RWPE2 (cell line): ENCODE measurements around the gene TRIM32.

Experiments
- ATAC-seq: fragments of 200-7000 bp; cut with Tn5 transposase; 3 replicates; pipeline ENCODE4 v1.9.1; 2021; ENCODE audit warnings: low read depth
- DNase-seq: peaks from one replicate; pipeline ENCODE4 v3.0.0-alpha.2; 2020; ENCODE audit warnings: low spot score
- H3K27ac ChIP-seq: fragments of 450-650 bp; 2 replicates; pipeline ENCODE4 v1.5.1; 2017; ENCODE audit warnings: mild to moderate bottlenecking; ENCODE audit not compliant: poor library complexity, severe bottlenecking
- H3K27me3 ChIP-seq: fragments of 250-450 bp; sonication (Bioruptor Pico); 2 replicates; pipeline ENCODE4 v1.5.1; 2021; ENCODE audit warnings: mild to moderate bottlenecking, moderate library complexity; ENCODE audit not compliant: insufficient read depth, poor library complexity, severe bottlenecking
- H3K36me3 ChIP-seq: fragments of 250-450 bp; sonication (Bioruptor Pico); 2 replicates; pipeline ENCODE4 v1.5.1; 2020; ENCODE audit warnings: low read depth, mild to moderate bottlenecking, moderate library complexity
- H3K4me1 ChIP-seq: fragments of 250-450 bp; sonication (Bioruptor Pico); 2 replicates; pipeline ENCODE4 v1.5.1; 2021; ENCODE audit warnings: mild to moderate bottlenecking, moderate library complexity; ENCODE audit not compliant: insufficient read depth, poor library complexity, severe bottlenecking
- H3K4me3 ChIP-seq: fragments of 250-450 bp; sonication (Bioruptor Pico); 2 replicates; pipeline ENCODE4 v1.5.1; 2021; ENCODE audit warnings: mild to moderate bottlenecking, moderate library complexity; ENCODE audit not compliant: severe bottlenecking
- H3K9me3 ChIP-seq: fragments of 250-450 bp; sonication (Bioruptor Pico); 2 replicates; pipeline ENCODE4 v1.5.1; 2021; ENCODE audit warnings: mild to moderate bottlenecking, moderate library complexity; ENCODE audit not compliant: severe bottlenecking
- CTCF ChIP-seq: fragments of 450-650 bp; IDR thresholded peaks from one replicate; pipeline ENCODE4 v1.5.1; 2017; ENCODE audit warnings: mild to moderate bottlenecking, moderate library complexity; ENCODE audit not compliant: poor library complexity, severe bottlenecking

Gene TRIM32

DNA sequence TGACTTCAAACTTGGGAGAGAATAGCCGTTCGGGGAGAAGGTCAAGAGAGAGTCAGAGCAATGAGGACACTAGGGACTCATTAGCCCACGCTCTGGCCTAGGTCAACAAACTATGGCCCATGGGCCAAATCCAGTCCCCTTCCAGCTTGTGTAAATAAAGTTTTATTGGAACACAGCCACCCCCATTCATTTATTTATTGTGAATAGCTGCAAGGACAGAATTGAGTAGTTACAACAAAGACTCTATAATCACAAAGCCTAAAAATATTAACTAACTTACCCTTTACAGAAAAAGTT lies 33.1 kb upstream of the TRIM32 start:
- DNase-seq (no peak), ATAC-seq (no peak)
- H3K4me3 ChIP-seq, result no peak overlapping the region
- no peak overlapping the region for H3K27ac ChIP-seq
- no peak for TF ChIP-seq CTCF
- no peaks in the 10 kb centered on the region for H3K36me3 ChIP-seq
- H3K4me1 ChIP-seq, result no peaks in the 10 kb centered on the region
- H3K27me3 ChIP-seq, result no peaks in the 10 kb centered on the region
- H3K9me3 ChIP-seq, result no peaks in the 10 kb centered on the region

DNA sequence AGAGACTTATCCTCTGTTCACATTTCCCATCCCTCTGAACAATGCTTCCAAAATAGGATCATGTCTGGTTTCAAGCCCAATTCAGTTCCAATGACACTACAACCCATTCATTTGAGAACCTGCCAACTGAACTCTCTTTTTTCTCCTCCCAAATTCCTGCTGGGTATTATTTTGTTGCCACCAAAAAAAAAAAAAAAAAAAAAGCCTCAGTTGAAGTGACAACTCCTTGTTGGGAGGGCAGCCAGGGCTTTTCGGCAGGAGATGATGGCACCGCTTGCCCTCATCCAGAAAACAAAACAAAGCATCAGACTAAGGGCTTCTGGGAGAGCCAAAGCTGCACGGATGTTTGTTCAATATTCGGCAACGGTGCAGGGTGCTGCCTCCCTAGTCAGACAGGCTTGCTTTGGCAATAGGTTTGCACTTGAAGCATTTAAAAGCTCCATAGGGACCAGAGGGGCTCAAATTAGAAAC lies 30.6 kb upstream of the TRIM32 start:
- TF ChIP-seq CTCF, result no peak
- Histone ChIP-seq H3K36me3 (no peaks in the 10 kb centered on the region), H3K9me3 (no peaks in the 10 kb centered on the region), H3K27me3 (no peaks in the 10 kb centered on the region), H3K4me3 (no peak overlapping the region), H3K4me1 (peaks cover 4% of the 10 kb centered on the region), H3K27ac (no peak overlapping the region)
- DNase-seq (no peak), ATAC-seq (no peak)

DNA sequence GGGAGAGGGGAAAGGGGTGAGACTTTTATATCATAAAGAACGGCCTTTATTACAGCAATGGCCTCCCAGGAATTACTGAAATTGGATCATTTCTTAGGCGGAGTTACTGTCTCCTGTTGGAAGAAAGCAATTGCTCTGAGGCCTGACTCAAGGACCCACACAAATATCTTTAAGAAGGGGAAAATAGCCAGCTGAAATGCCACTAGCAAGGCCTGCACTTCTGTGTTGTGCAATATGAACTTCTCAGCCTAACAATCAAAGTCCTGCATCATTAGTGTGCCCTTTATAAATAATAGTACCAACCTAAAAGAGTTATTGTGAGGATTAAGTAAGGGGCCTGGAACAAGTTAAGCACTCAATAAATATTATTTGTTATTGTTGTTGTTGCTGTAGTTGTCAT lies 30.1 kb upstream of the TRIM32 start:
- no peak for DNase-seq
- TF ChIP-seq CTCF, result no peak
- no peaks in the 10 kb centered on the region for H3K9me3 ChIP-seq
- ATAC-seq, result no peak
- no peaks in the 10 kb centered on the region for H3K27me3 ChIP-seq
- peaks cover 5% of the 10 kb centered on the region for H3K4me1 ChIP-seq
- H3K4me3 ChIP-seq, result no peak overlapping the region
- no peaks in the 10 kb centered on the region for H3K36me3 ChIP-seq
- no peak overlapping the region for H3K27ac ChIP-seq

DNA sequence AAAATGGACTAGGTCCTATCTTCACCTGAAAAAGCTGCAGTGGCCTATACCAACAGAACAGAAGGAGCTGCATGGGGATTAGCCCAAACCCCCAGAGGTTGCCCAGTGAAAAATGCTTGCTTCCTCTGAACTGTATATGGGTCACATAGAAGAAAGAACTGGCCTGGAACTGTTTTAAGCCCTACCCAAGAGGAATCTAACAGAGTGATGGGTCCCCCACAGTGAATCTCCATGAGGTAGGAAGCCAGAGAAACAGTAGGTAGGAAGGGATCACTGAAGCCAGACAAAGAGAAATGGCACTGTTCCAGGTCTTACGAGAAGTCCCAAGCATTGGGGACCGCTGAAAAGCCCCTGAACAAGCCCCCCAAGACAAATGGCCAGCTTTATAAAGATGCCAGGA lies 28.8 kb upstream of the TRIM32 start:
- no peaks in the 10 kb centered on the region for H3K27me3 ChIP-seq
- H3K4me1 ChIP-seq, result peaks cover 5% of the 10 kb centered on the region
- TF ChIP-seq CTCF, result no peak
- ATAC-seq (no peak), DNase-seq (no peak)
- H3K27ac ChIP-seq, result no peak overlapping the region
- H3K4me3 ChIP-seq, result no peak overlapping the region
- H3K36me3 ChIP-seq, result no peaks in the 10 kb centered on the region
- H3K9me3 ChIP-seq, result no peaks in the 10 kb centered on the region

- no peaks in the 10 kb centered on the region for H3K36me3 ChIP-seq
- no peak overlapping the region for H3K4me3 ChIP-seq
- peak; percentile 83 for TF ChIP-seq CTCF
- DNase-seq, result no peak
- H3K27me3 ChIP-seq, result no peaks in the 10 kb centered on the region
- H3K4me1 ChIP-seq, result peaks cover 5% of the 10 kb centered on the region
- no peaks in the 10 kb centered on the region for H3K9me3 ChIP-seq
- peak; percentile 84 for ATAC-seq
- H3K27ac ChIP-seq, result no peak overlapping the region
Measured at GRCh38 chr9:116661037-116661954, 25.8 kb upstream of the TRIM32 start.
